Adrenal gland (tissue), 12 donors: Measurements from ENCODE around the gene GFOD1. TPM values are rescaled to one million over a fixed set of nuclear protein-coding genes. Genes with fewer than 3 reads are reported as not detected.

Experiments
- DNase-seq, 7 donors: peaks; one replicate each; pipeline ENCODE4 v3.0.0-alpha.2; 2019 to 2020
- H3K27ac ChIP-seq, 5 donors: fragments of 200-600 bp; sonication (generic) in 4 of 5; 1 replicate in 3 of 5; 2 replicates in 2 of 5; pipeline versions ENCODE4 v1.5.1 to v1.8.0; 2016 to 2020; ENCODE audit warnings: mild to moderate bottlenecking in 1 of 5
- H3K27me3 ChIP-seq: fragments of 200-600 bp; 2 replicates; pipeline ENCODE4 v1.8.0; 2021
- H3K36me3 ChIP-seq, 2 donors: fragments of 200-600 bp; replicated peaks in 1 of 2; 1 replicate in 1 of 2; 2 replicates in 1 of 2; pipeline versions ENCODE4 v1.5.1 to v1.8.0; 2018 to 2022
- H3K4me1 ChIP-seq, 2 donors: fragments of 200-600 bp; replicated peaks in 1 of 2; 1 replicate in 1 of 2; 2 replicates in 1 of 2; pipeline versions ENCODE4 v1.5.1 to v1.8.0; 2018 to 2021
- H3K4me3 ChIP-seq, 4 donors: fragments of 200-600 bp; sonication (generic) in 3 of 4; one replicate each; pipeline ENCODE4 v1.5.1; 2016 to 2018
- H3K9me3 ChIP-seq, 3 donors: fragments of 200-600 bp; sonication (generic) in 1 of 3; replicated peaks in 1 of 3; 1 replicate in 2 of 3; 2 replicates in 1 of 3; pipeline versions ENCODE4 v1.5.1 to v1.8.0; 2016 to 2021
- POLR2A ChIP-seq, 2 donors: fragments of 450-650 bp; IDR thresholded peaks; one replicate each; pipeline ENCODE4 v1.6.1; 2017; ENCODE audit warnings: antibody characterized with exemption in 2 of 2, mild to moderate bottlenecking in 2 of 2, moderate library complexity in 1 of 2
- WGBS, 4 donors: extraction: QIAGEN DNeasy Blood & Tissue Kit in 2 of 4; methylation state at CpG; one replicate each; pipeline versions ENCODE4 v1.1.5 to v1.1.7; 2013 to 2017; 5-methylcytosine and 5-hydroxymethylcytosine counted together
- intact Hi-C, 2 donors: fragments of 100-400 bp; cut with DNase I; formaldehyde crosslinking; loops; one replicate each; pipeline versions ENCODE4 v1.14.1 to v1.15.0; 2022 to 2023
- polyA plus RNA-seq, 3 donors: library from polyadenylated mRNA; stranded (reverse); fragments of 200-250 nt in 2 of 3; fragments of 350-450 nt in 1 of 3; fragmentation: Illumina TruSeq in 1 of 3; extraction: RNeasy Lipid Tissue Mini Kit (QIAGEN cat#74804) in 1 of 3; gene quantifications; one replicate each; pipeline ENCODE4 v1.2.3, GENCODE V29; 2013 to 2014
- total RNA-seq, 9 donors: library from RNA; depleted of rRNA in 4 of 9; stranded (reverse); fragments of >200 nt in 4 of 9; fragments of 120-200 nt in 1 of 9; fragmentation: NEBNext Ultra II Directional in 1 of 9; extraction: Animal tissue kit (Norgen Biotek cat#: 25700) in 1 of 9; gene quantifications; one replicate each; pipeline versions ENCODE4 v1.1.0 to v1.2.4, GENCODE V29; 2013 to 2023
- TF ChIP-seq, protein P1 (sequence below), 6 experiments: fragments of 450-650 bp in 4 of 6; fragments of 200-600 bp in 2 of 6; sonication (generic) in 1 of 6; IDR thresholded peaks; 1 replicate in 5 of 6; 2 replicates in 1 of 6; pipeline versions ENCODE4 v1.5.1 to v1.8.0; 2016 to 2021; ENCODE audit warnings: antibody characterized with exemption in 6 of 6, mild to moderate bottlenecking in 2 of 6, moderate library complexity in 1 of 6
- donor health status: healthy with polysubstance abuse.
- donor health status: Bipolar disorder and iron deficiency.
- donor health status: DM: yes; HTN: yes; CAD: no.
- donor health status: DM: no; HTN: no; CAD: no.
- donor health status: DM: no; HTN: no; CAD: no.
- donor health status: DM: yes; HTN: yes; CAD: no.

GFOD1 gene
- total and polyA plus RNA-seq, 12 donors: 1.9 to 7.7 (median 4.1) TPM

DNA sequence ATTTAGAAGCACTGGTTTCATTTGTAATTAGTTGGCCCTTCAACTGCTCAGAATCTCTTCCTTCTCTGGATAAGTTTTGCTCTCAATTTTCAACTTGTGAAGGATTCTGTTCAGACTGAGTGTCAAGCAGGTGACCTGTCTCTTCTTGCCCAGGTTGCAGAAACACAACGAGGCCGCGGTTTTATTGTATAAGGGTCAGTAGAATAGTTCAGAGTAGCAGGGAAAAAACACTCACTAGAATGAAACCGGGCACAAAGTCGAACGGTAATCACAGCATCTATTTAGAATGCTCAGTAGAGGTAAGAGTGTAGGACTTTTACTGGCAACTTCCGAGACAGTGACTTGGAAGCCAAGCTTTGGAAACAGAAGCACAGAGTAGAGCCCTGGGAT lies 17.9 kb upstream of the GFOD1 start:
- H3K9me3 ChIP-seq: no peaks in the 10 kb centered on the region
- no peak for DNase-seq
- H3K4me3 ChIP-seq: no peak overlapping the region
- no peaks in the 10 kb centered on the region for H3K4me1 ChIP-seq
- intact Hi-C loops: no loop called here
- no peaks in the 10 kb centered on the region for H3K36me3 ChIP-seq
- no peaks in the 10 kb centered on the region for H3K27me3 ChIP-seq
- no peak for TF ChIP-seq POLR2A (IDR thresholded peaks at IDR 0.05)
- TF ChIP-seq, protein P1, sequence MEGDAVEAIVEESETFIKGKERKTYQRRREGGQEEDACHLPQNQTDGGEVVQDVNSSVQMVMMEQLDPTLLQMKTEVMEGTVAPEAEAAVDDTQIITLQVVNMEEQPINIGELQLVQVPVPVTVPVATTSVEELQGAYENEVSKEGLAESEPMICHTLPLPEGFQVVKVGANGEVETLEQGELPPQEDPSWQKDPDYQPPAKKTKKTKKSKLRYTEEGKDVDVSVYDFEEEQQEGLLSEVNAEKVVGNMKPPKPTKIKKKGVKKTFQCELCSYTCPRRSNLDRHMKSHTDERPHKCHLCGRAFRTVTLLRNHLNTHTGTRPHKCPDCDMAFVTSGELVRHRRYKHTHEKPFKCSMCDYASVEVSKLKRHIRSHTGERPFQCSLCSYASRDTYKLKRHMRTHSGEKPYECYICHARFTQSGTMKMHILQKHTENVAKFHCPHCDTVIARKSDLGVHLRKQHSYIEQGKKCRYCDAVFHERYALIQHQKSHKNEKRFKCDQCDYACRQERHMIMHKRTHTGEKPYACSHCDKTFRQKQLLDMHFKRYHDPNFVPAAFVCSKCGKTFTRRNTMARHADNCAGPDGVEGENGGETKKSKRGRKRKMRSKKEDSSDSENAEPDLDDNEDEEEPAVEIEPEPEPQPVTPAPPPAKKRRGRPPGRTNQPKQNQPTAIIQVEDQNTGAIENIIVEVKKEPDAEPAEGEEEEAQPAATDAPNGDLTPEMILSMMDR (IDR thresholded peaks at IDR 0.05): no peak
- WGBS, 4 donors: 80 to 90% (median 84%) methylated on average over 7 of the region's 7 CpGs
- H3K27ac ChIP-seq: no peak overlapping the region

DNA sequence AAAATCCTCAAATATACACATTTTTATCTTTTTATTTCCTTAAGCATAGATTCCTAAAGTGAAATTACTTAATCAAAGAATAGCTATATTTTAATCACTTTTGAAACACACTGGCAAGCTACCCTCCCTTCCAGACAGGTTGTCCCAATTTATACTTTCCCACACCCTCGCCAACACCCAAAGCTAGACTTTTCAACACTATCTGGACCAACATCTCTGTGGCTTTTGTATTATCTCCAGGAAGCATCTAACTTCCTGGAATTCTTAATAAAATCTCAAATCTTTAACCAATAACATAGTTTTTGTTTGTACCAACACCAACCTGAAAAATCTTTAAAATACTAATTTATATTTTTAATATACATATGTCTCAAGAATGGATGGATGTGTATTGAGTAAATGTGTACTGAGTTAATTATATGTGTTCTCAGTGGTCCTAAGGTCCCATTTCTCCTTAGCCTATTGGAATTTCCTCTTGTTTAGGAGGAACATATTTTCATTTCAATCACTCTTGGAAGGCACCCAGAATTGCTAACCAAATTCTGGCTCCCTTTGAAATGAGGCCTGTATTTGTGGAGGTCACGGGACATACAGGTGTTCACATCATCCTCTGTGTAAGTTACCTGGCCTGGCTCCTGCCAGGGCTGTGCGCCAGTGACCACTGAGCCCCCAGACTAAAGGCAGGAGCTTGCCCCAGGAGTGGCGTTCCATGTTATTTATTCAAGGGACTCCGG lies 17.4 kb upstream of the GFOD1 start:
- intact Hi-C loops: no loop called here
- TF ChIP-seq POLR2A (IDR thresholded peaks at IDR 0.05): no peak
- TF ChIP-seq, protein P1 (IDR thresholded peaks at IDR 0.05): no peak
- H3K9me3 ChIP-seq: no peaks in the 10 kb centered on the region
- no peaks in the 10 kb centered on the region for H3K36me3 ChIP-seq
- no peak for DNase-seq
- no peak overlapping the region for H3K27ac ChIP-seq
- 70 to 79% (median 75%) methylated on average over 5 of the region's 5 CpGs for WGBS, 4 donors
- no peaks in the 10 kb centered on the region for H3K27me3 ChIP-seq
- no peak overlapping the region for H3K4me3 ChIP-seq
- H3K4me1 ChIP-seq: no peaks in the 10 kb centered on the region

DNA sequence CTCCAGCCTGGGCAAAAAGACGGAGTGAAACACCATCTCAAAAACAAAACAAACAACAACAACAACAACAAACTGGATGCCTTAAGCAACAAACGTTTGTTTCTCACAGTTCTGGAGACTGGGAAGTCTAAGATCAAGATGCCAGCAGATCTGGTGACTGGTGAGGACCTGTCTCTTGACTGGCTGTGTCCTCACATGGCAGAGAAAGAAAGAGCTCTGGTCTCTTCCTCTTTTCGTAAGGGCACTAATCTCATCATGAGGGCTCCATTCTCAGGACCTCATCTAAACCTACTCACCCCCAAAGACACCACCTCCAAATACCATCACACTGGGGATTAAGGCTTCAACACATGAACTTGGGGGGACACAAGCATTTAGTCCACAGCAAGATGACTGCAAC lies 13.5 kb upstream of the GFOD1 start:
- DNase-seq: no peak
- no peaks in the 10 kb centered on the region for H3K9me3 ChIP-seq
- TF ChIP-seq POLR2A (IDR thresholded peaks at IDR 0.05): no peak
- TF ChIP-seq, protein P1 (IDR thresholded peaks at IDR 0.05): no peak
- H3K27ac ChIP-seq: no peak overlapping the region
- 71 to 83% (median 73%) methylated on average over 3 of the region's 3 CpGs for WGBS, 4 donors
- intact Hi-C loops: no loop called here
- no peaks in the 10 kb centered on the region for H3K36me3 ChIP-seq
- H3K4me1 ChIP-seq: no peaks in the 10 kb centered on the region
- no peak overlapping the region for H3K4me3 ChIP-seq
- H3K27me3 ChIP-seq: no peaks in the 10 kb centered on the region

DNA sequence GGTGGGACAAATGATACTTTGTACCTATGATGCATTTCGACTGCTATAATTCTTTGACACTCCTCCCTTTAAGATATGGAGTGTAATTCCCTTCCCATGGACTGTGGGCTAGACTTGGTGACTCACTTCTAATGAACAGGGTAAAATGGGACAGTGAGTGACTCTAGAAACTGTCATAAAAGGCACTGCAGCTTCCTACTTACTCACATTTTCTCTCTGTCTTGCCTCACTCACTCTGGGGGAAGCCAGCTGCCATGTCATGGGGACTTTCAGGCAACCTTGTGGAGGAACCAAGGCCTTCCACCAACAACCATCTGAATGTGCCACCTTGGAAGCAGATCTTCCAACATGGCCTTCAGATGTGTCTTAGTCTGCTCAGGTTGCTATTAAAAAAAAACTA lies 12.9 kb upstream of the GFOD1 start:
- Histone ChIP-seq H3K4me3 (no peak overlapping the region), H3K4me1 (no peaks in the 10 kb centered on the region), H3K9me3 (no peaks in the 10 kb centered on the region), H3K36me3 (no peaks in the 10 kb centered on the region), H3K27me3 (no peaks in the 10 kb centered on the region), H3K27ac (no peak overlapping the region)
- intact Hi-C loops: no loop called here
- no peak for DNase-seq
- TF ChIP-seq, protein P1 (IDR thresholded peaks at IDR 0.05): no peak
- no peak for TF ChIP-seq POLR2A (IDR thresholded peaks at IDR 0.05)
- WGBS, 4 donors: 83 to 93% (median 90%) methylated on average over 1 of the region's 1 CpG
